Effector memory CD8-positive, alpha-beta T cell (primary cell): ENCODE data around the gene MRPL34.
A peak's percentile ranks its signal among the peaks of the same experiment; 100 is the strongest.

Experiments
- ATAC-seq: fragments of 150-1000 bp; cut with Tn5 transposase; replicated peaks from 2 replicates; pipeline ENCODE4 v1.10.0; 2021; ENCODE audit warnings: mild to moderate bottlenecking, moderate library complexity
- DNase-seq, 3 experiments: peaks; one replicate each; pipeline ENCODE4 v3.0.0; 2021
- H3K27ac Mint-ChIP-seq, 2 donors: one replicate each; pipeline ENCODE4 v1.8.0; 2022; ENCODE audit warnings: mild to moderate bottlenecking in 2 of 2, mixed read lengths in 2 of 2, moderate library complexity in 2 of 2
- H3K27me3 Mint-ChIP-seq, 2 donors: one replicate each; pipeline ENCODE4 v1.8.0; 2022; ENCODE audit warnings: mixed read lengths in 2 of 2
- H3K36me3 Mint-ChIP-seq: one replicate; pipeline ENCODE4 v1.8.0; 2022; ENCODE audit warnings: mild to moderate bottlenecking, moderate library complexity, mixed read lengths; ENCODE audit not compliant: insufficient read depth
- H3K4me1 Mint-ChIP-seq, 2 donors: one replicate each; pipeline ENCODE4 v1.8.0; 2022; ENCODE audit warnings: low read depth in 2 of 2, mixed read lengths in 2 of 2
- H3K4me3 Mint-ChIP-seq, 2 donors: one replicate each; pipeline ENCODE4 v1.8.0; 2022; ENCODE audit warnings: mild to moderate bottlenecking in 2 of 2, mixed read lengths in 2 of 2, moderate library complexity in 2 of 2
- H3K9me3 Mint-ChIP-seq, 2 donors: one replicate each; pipeline ENCODE4 v1.8.0; 2022; ENCODE audit warnings: mixed read lengths in 2 of 2

The MRPL34 gene

GRCh38 chr19:17309198-17309964 is 3.7 kb downstream of the MRPL34 start, which contains the start of gene DDA1:
Gene DDA1, plus strand, starts transcription at chr19:17309563. Its CDS starts 92 bp downstream, at chr19:17309655.
- Mint-ChIP-seq H3K27me3 (no peaks in the 10 kb centered on the region), H3K27ac (peak within 1 kb of the TSS; percentile 93 to 95), H3K9me3 (no peaks in the 10 kb centered on the region), H3K36me3 (peaks cover 39% of the 10 kb centered on the region), H3K4me1 (peaks cover 37 to 40% of the 10 kb centered on the region in 2 donors), H3K4me3 (peak within 1 kb of the TSS; percentile 91 to 95)
- DNase-seq, result peak; percentile 96 to 99 (median 97)
- ATAC-seq, result peak; percentile 80

DNA sequence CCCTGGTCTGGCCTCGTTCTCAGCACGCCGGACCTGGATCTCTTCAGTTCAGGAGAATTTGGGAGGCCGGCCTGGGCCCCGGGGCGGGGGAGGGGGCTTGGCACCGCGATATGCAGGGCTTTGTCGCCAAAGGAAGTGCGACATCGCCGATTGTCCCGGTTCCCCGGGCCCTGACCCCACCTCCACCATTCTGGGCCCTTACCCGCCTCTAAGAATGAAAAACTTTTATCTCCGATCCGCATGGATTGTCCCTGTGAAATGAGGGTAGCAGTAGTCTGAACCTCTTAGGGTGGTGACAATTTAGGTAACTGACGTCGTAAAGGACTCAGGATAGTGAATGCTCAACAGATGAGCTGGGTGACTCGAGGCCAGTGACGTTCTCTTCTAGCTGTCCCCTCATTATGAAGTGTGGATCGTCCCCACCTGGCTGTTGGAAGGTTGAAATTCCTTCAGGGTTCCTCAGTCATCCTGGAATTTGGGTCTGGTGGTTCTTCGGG is 4.3 kb downstream of the MRPL34 start:
- DNase-seq, result no peak
- Mint-ChIP-seq H3K27me3 (no peaks in the 10 kb centered on the region), H3K4me1 (peaks cover 33 to 34% of the 10 kb centered on the region in 2 donors), H3K9me3 (no peaks in the 10 kb centered on the region), H3K4me3 (peak overlapping the region; percentile 91 to 95), H3K27ac (peak overlapping the region; percentile 93 to 95), H3K36me3 (peaks cover 40% of the 10 kb centered on the region)
- no peak for ATAC-seq

DNA sequence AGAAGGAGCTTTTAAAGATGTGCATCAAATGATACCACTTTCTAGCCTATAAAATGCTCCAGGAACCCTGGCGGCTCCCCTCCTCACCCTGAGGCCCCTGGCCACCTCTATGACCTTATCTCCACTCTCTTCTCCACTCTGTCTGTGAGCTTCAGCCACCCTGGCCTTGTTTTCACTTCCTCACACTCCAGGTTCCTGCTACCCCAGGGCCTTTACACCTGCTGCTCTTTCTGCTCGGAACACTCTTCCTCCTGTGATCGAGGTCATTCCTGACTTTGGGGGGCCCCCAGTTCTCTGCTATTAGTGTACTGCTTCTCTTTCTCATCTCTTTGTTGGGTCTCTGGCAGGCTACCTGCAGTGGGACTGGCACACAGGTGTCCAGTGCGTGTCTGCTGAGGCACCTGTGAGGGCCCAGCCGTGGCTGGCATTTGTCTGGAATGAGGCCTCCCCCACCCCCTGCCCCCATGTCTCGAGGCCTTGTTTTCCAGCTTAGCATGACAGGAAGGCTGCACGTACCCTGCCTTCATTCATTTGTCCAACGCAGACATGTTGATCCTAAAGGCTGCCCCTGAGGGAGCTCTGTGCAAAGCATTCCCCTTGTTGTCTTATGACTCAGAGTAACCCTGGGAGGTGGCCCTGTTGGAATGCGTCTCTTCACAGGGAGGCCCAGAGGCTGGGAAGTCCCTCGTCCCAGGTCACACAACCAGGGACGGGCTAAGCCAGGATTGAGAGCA is 6.0 kb downstream of the MRPL34 start:
- ATAC-seq (no peak), DNase-seq (no peak)
- H3K27me3 Mint-ChIP-seq, result no peaks in the 10 kb centered on the region
- H3K36me3 Mint-ChIP-seq, result peaks cover 41% of the 10 kb centered on the region
- H3K27ac Mint-ChIP-seq, result peak overlapping the region; percentile 35 to 53
- no peaks in the 10 kb centered on the region for H3K9me3 Mint-ChIP-seq
- H3K4me3 Mint-ChIP-seq, result peak overlapping the region; percentile 56 to 91
- H3K4me1 Mint-ChIP-seq, result peaks cover 31% of the 10 kb centered on the region in 2 donors

DNA sequence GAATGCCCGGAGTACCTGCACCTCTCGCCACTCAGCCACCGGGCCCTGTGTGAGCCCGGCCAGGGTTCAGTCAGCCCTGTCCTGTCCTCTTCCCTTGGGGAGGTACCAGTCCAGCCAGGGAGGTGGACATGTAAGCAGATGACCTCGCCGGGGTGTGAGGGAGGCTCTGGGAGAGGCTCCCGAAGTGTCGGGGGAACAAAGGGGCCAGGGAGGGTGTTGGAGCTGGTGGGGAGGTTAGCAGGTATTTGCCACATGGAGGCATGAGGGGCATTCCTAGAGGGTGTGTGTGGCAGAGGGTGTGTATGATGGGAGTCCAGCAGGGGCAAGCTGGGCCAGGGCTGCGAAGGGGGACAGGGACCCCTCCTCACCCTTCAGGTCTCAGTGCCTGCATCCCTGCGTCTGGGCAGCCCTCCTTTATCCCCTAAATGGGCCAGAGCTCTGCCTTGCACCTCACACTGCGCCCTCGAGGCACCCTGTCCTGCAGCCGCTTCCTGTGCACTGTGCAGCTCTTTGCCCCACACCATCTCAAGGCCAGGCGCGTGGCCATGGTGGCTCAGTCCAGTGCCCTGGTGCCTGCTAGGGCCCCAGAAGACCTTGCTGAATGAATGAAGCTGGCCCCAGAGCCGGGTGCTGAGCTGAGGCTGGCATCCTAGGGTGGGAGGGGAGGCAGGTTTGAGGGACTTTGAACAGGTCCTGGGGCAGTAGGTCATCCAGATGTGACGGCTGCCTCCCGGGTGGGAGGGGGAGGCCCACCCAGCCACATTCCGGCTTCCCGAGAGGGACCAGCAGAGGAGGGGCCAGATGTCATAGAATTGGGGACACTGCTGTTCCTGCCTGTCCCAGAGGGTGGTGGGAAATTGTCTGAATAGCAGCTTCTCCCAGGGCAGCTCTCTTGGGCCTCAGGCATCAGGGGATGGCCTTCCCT is 6.8 kb downstream of the MRPL34 start:
- H3K27me3 Mint-ChIP-seq, result no peaks in the 10 kb centered on the region
- ATAC-seq, result no peak
- peaks cover 46% of the 10 kb centered on the region for H3K36me3 Mint-ChIP-seq
- H3K9me3 Mint-ChIP-seq, result no peaks in the 10 kb centered on the region
- peaks cover 31 to 32% of the 10 kb centered on the region in 2 donors for H3K4me1 Mint-ChIP-seq
- no peak overlapping the region for H3K4me3 Mint-ChIP-seq
- peak overlapping the region in 1 of 2 donors; percentile 53 for H3K27ac Mint-ChIP-seq
- no peak for DNase-seq

DNA sequence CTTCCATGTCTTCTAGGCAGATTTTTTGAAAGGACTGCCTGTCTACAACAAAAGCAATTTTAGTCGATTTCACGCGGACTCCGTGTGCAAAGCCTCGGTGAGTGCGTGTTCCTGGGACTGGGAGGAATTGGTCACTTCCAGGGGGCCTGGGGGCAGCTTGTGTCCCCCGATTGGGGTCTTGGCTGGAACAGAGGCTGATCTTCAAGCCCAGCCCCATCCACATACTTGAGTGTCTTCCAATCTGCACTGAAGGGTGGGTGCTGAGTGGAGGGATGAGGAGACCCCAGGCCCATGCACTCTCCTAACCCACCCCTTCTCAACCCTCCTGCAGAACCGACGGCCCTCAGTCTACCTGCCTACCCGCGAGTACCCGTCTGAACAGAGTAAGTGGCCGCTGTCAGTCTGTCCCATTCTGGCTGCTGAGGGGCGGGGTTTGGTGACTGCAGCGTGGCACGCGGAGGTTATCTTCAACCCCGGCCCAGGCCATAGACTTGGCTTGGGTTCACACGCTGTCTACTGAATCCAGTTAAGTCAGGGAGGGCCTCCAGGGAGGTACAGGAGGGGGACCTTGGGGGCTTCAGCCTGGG is 8.4 kb downstream of the MRPL34 start:
- Mint-ChIP-seq H3K27me3 (no peaks in the 10 kb centered on the region), H3K4me3 (no peak overlapping the region), H3K27ac (no peak overlapping the region), H3K9me3 (no peaks in the 10 kb centered on the region), H3K4me1 (peaks cover 23 to 24% of the 10 kb centered on the region in 2 donors), H3K36me3 (peaks cover 48% of the 10 kb centered on the region)
- DNase-seq (no peak), ATAC-seq (no peak)

DNA sequence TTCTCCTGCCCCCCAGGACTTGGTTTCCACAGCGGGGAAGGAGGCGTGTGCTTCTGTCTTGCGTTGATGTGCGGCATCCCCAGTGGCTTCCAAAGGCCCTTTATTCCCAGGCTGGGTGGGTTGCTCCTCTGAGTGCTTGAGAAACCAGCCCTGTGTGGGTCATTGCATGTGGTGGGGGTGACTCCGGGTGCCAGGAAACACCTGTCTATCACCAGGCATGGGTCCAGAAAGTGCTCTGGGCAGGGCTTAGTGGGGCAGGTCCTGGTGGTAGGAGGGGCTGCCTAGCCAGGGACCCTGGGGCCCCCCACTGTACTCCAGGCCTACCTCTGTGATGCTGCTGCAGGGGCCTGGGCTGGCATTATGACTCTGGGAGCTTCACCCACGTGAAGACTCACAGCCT is 13.3 kb downstream of the MRPL34 start:
- no peak for DNase-seq
- ATAC-seq, result no peak
- Mint-ChIP-seq H3K36me3 (peaks cover 52% of the 10 kb centered on the region), H3K4me1 (peaks cover 0 to 6% of the 10 kb centered on the region in 2 donors), H3K27me3 (no peaks in the 10 kb centered on the region), H3K4me3 (no peak overlapping the region), H3K27ac (no peak overlapping the region), H3K9me3 (no peaks in the 10 kb centered on the region)

DNA sequence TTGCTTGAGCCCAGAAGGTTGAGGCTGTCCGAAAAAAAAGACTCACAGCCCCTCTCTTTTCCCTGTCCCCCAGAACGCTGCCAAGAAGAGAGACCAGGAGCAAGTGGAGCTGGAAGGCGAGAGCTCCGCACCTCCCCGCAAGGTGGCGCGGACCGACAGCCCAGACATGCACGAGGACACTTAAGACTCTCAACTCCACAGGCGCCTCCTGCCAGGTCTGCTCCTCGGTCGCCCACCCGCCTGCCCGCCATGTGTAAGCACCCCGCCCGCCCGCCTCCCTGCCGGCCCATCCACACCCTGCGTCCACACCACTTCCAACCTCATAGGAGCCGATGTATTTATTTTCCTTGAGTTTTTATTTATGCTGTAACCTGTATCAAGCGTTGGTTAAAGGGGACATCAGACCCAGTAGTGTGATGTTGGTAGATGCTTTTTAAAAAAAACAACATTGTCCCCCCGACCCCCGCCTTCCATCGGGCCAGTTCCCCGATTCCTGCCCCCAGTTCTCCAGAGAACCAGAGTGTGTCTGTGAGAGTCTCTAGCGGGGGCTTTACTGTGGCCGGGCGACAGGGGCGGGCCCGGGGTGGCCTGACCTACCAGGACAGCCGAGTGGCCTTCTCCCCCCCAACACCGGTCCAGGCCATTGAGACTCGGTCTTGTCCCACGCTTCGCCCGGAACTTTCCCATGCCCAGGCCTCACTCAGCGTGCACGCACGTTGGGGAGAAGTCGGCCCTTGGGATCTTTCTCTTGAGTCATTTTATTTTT is 14.0 kb downstream of the MRPL34 start:
- Mint-ChIP-seq H3K27ac (no peak overlapping the region), H3K9me3 (no peaks in the 10 kb centered on the region), H3K4me3 (no peak overlapping the region), H3K36me3 (peaks cover 47% of the 10 kb centered on the region), H3K27me3 (no peaks in the 10 kb centered on the region), H3K4me1 (peaks cover 0 to 6% of the 10 kb centered on the region in 2 donors)
- DNase-seq (no peak), ATAC-seq (no peak)

GRCh38 chr19:17320435-17320834 is 14.8 kb downstream of the MRPL34 start:
- ATAC-seq (no peak), DNase-seq (no peak)
- peaks cover 47% of the 10 kb centered on the region for H3K36me3 Mint-ChIP-seq

GRCh38 chr19:17321655-17322489 is 16.2 kb downstream of the MRPL34 start:
- peaks cover 0 to 3% of the 10 kb centered on the region in 2 donors for H3K4me1 Mint-ChIP-seq
- H3K27me3 Mint-ChIP-seq, result no peaks in the 10 kb centered on the region
- peaks cover 36% of the 10 kb centered on the region for H3K36me3 Mint-ChIP-seq
- DNase-seq, result no peak
- no peak overlapping the region for H3K4me3 Mint-ChIP-seq
- no peak overlapping the region for H3K27ac Mint-ChIP-seq
- no peaks in the 10 kb centered on the region for H3K9me3 Mint-ChIP-seq
- no peak for ATAC-seq

More at GRCh38 chr19:17320435-17320834, 14.8 kb downstream of the MRPL34 start:
- H3K4me1 Mint-ChIP-seq, result peaks cover 0 to 6% of the 10 kb centered on the region in 2 donors
- no peaks in the 10 kb centered on the region for H3K27me3 Mint-ChIP-seq
- no peak overlapping the region for H3K4me3 Mint-ChIP-seq
- H3K27ac Mint-ChIP-seq, result no peak overlapping the region
- H3K9me3 Mint-ChIP-seq, result no peaks in the 10 kb centered on the region

DNA sequence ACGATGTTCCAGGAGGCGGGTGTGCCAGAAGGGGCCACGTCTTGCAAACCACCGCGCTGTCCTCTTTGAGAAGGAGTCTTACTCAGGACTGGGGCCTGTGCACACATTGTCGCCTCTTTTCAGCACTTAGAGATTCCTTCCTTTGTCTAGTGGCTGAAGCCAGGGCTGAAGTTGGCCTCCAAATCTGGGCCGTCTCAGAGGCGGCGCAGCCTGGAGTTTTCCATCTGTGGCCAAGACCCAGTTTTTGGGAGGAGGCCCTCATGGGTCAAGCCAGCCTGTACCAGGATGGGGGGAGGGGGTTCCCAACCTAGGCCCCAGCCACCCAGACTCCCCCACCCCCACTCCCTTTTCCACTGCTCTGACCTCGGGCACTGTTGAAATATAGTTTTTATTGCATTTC is 17.2 kb downstream of the MRPL34 start:
- peaks cover 27% of the 10 kb centered on the region for H3K36me3 Mint-ChIP-seq
- H3K9me3 Mint-ChIP-seq, result no peaks in the 10 kb centered on the region
- no peak overlapping the region for H3K27ac Mint-ChIP-seq
- H3K4me1 Mint-ChIP-seq, result peaks cover 0 to 3% of the 10 kb centered on the region in 2 donors
- no peaks in the 10 kb centered on the region for H3K27me3 Mint-ChIP-seq
- DNase-seq (no peak), ATAC-seq (no peak)
- H3K4me3 Mint-ChIP-seq, result peak overlapping the region in 1 of 2 donors; percentile 40

DNA sequence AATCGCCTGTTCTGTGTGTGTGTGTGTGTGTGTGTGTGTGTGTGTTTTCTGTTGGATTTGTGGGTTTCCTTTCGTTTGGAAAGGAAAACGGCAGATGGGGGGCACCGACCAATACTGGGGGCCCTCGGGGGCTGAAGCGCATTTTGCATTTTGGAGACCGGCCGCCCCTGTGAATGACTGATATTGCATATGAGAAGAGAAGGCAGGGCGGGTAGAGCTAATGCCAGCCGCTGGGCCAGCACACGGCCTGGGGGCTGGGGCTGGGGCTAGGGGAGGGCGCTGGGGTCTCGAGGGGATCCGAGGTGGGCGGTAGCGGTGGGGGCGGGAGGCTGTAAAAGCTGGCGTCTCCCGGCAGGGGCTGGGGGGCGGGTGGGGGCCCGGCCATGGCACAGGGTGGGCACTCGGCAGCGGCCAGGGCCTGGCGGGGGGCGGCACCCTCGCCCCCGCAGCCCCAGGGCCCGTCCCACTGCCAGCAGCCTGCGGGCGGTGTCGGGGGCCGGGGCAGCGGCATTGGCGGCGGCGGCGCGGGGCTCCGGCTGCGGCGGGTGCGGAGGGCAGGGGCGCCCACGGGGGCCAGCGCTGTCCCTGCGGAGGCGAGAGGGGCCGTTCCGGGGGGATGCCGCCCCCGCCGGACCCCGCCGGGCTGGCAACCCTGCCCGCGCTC is 17.8 kb downstream of the MRPL34 start:
- Mint-ChIP-seq H3K36me3 (peaks cover 25% of the 10 kb centered on the region), H3K9me3 (no peaks in the 10 kb centered on the region), H3K4me1 (peaks cover 0 to 3% of the 10 kb centered on the region in 2 donors), H3K27me3 (no peaks in the 10 kb centered on the region), H3K27ac (no peak overlapping the region), H3K4me3 (peak overlapping the region in 1 of 2 donors; percentile 40)
- DNase-seq (no peak), ATAC-seq (no peak)
